GM21526 (cell line): ENCODE data around the gene RANBP1.
"Not testable (repeated sequence)": the region's sequence is repeated elsewhere in the genome, so short reads cannot be mapped to it uniquely, and the experiment has no call there.

Experiments
- ATAC-seq: cut with Tn5 transposase; IDR thresholded peaks from one replicate; pipeline ENCODE4 v1.9.1; 2021; ENCODE audit warnings: moderate library complexity; ENCODE audit not compliant: unreplicated experiment, low FRiP score

Gene RANBP1

DNA sequence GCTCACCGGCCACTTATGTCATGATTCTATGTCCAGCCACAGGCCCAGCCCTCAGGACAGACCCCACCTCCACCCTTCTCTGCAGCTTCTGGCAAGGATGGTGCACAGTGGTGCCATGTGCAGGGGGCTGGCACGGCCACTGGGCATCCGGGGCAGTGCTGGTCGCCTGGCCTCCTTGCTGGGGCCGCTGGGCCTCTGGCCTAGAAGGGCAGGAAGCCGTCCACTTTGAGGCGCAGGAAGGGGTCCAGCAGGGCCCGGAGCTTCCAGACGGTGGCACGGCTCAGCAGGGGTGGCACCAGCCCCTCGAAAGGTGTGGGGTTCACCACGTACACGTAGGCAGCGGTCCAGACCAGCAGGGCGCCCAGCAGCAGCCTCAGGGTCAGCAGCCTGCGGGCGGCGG is 32.5 kb downstream of the RANBP1 start:
- ATAC-seq, result no peak

DNA sequence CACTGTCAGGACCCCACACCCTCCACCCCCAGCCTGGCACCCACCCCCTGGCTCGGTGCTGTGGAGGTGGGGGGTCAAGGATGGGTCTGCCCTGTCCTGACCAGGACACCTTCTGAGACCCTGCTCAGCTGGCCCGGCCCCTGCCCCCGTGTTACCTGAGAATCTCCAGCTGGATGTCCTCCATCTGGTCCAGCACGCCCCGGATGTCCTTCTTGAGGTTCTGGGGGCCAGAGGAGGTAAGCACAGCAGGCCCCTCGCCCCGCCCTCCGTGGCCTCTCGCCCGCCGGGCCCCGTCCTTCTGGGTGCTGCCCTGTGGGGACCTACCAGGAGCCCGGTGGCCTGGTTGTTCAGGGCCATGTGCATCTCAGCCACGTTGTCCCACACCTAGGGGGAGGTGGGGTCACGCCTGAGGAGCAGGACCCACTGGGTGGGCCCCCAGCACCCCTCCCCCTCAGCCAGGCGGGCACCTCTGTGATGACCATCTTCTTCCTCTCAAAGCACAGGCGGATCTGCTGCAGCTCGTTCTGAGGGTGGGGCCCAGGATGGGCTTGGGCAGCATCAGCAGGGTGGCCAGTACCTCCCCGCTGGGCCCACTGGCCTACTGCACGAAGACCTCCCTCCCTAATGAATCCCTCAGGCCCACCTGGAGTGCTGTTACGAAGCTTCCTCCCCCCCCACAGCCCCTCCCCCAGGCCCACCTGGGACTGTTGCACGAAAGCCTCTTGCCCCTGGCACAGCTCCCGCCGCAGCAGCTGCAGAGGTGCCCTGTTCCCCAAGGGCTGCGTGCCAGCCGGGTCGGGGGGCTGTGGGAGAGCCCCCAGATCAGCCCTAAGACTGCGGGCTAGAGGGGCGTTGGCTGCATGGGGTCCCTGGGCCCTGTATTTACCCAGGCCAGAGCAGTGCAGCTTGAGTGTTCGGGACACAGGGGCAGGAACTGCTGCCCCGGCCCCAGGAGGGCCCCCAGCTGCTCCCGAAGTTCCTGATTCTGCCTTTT is 33.6 kb downstream of the RANBP1 start:
- ATAC-seq, result no peak

DNA sequence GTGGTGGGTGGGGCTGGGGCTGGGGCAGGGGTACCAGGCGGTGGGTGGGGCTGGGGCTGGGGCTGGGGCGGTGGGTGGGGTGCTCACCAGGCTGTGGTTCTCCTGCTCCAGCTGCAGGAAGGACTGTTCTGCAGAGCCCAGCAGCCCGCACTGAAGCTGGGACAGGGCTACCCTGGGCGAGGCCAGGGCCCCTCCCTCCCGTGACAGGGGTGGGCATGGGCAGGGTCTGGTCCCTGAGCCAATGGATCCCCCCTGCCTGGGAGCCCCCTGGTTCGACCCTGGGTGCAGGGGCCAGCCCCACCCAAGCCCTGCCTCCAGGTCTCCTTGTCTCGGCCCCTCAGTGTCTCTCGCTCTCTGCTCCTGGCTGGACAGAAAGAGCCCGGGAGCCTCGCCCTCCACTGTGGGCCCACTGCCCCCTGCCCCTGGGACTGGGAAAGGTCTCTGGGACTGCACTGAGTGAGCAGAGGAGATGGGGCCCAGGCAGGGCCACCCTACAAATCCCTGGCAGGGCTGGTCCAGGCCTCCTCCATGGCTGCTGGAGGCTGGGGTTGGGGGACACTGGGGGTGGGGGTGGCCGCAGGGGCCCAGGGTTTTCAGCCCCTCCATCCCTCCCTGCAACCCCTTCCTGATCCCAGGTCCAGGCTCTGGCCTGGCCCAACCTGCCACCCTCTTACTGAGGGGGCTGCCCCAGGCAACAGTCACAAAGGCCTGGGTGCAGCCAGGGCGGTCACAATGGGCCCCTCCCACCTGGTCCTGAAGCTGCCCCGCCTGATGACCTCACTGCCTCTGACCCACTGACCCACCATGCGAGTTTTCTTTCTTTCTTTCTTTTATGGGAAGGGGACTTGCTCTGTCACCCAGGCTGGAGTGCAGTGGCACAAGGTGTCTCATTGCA is 34.7 kb downstream of the RANBP1 start, which contains the start of gene CCDC188:
CCDC188 (minus strand) TSS at position 675 of the 895 bp plus-strand sequence; CDS start at position 606, 69 bp downstream.
- no peak for ATAC-seq

DNA sequence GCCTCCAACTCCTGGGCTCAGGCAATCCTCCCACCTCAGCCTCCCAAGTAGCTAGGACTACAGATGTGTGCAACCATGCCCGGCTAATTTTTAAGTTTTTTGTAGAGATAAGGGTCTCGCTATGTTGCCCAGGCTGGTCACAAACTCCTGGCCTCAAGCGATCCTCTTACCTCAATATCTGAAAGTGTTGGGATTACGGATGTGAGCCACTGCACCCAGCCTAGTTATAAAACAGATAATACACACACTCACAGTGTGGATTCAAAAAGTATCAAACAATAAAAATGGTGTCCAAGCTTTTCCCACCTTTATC is 35.3 kb downstream of the RANBP1 start:
- no peak for ATAC-seq

DNA sequence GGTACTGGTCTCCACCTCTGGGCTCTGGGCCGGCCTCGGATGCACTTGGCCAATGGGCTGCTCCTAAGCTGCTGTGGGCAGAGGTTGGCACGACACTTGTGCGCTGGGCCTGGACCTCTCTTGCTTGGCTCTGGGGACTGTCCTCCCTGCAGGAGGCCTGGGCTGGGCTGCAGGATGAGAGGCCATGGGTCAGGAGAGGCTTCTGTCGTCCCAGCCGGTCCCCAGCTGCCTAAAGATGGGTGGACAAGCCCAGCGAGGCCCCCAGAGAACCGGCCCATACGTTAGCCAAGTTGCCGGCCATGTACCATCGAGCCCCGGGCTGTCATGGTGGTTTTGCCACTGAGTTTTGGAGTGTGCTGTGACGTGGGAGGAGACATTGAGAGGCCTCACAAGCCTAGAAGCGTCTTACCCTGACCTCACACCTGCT is 36.6 kb downstream of the RANBP1 start:
- ATAC-seq, result no peak

DNA sequence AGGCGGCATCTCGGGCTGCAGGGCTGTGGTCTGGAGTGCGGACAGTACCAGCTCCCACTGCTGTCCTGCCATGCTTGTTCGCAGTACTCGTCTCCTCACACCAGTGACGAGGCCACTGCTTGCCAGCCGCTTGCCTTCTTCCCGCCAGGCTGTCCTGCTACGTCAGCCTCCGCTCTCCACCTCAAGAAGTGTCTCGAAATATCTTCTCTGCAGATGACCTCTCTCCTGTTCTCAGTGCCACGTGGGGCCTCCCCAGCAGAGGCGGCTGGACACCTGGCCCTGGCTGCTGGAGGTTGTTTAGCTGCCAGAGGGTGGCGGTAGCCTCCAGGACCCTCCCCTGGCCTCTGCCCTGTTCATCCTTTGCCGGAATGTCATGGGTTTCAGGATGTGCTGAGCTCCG is 38.0 kb downstream of the RANBP1 start:
- no peak for ATAC-seq

DNA sequence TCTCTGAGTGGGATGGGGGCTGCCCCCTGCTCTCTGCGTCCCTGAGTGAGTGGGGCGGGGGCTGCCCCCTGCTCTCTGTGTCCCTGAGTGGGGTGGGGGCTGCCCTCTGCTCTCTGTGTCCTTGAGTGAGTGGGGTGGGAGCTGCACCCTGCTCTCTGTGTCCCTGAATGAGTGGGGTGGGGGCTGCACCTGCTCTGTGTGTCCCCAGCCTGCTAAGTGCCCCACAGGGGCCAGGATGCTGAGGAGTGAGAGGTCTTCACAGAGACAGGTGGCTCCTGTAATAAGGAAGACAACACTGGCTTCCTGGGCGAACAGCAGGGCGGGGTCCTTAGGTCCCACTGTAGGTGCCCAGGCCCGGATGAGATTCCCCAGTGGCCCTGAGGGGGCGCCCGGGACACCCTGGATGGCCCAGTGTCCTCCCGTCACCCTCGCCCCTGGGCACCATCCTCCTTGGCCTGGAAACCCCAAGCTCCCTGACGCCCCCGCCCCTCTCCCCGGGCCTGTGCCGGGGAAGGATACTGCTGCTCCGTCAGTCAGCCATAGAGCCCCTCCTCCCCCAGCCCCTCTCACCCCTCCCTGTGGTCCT is 38.8 kb downstream of the RANBP1 start:
- no peak for ATAC-seq

DNA sequence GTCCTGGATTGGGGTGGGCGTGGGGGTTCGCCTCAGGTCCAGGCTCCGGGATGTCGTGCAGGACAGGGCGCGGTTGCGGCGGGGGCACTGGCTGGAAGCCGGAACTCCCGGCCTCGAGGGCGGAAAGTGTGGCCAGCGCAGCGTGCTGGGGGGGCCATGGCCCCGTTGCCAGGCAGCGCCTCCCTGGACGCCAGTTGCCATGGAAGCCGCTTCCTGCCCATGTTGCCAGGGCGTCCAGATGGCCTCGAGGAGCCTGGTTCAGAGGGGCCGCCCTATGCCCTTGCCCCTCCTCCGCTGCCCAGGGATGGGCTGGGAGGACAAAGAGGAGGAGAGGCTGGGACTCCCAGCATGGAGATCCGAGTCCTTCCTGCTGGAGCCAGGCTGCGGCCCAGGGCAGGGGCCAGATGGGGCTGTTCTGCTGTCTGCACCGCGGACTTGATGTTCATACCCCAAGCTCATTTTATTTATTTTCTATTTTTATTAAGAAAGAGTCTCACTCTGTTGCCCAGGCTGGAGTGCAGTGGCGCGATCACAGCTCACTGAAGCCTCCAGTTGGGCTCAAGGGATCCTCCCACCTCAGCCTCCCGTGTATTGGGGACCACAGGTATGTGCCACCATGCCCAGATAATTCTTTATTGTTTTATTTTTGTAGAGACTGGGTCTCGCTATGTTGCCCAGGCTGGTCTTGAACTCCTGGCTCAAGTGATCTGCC is 39.6 kb downstream of the RANBP1 start:
- no peak for ATAC-seq

DNA sequence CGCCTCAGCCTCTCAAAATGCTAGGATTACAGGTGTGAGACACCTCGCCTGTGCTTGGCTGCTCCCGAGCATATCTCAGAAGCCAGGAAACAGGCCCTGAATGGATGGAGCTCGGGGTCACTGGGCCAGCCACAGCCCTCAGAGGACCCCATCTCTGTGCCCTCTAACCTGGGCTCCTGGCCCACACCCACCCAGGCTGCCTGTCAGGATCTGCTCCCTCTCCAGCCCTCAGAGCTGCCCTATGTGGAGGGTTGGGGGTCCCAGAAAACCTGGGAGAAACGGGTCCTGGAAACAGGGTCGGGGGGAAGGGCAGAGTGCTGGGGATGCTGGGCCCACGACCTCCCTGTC is 40.1 kb downstream of the RANBP1 start:
- ATAC-seq, result no peak

DNA sequence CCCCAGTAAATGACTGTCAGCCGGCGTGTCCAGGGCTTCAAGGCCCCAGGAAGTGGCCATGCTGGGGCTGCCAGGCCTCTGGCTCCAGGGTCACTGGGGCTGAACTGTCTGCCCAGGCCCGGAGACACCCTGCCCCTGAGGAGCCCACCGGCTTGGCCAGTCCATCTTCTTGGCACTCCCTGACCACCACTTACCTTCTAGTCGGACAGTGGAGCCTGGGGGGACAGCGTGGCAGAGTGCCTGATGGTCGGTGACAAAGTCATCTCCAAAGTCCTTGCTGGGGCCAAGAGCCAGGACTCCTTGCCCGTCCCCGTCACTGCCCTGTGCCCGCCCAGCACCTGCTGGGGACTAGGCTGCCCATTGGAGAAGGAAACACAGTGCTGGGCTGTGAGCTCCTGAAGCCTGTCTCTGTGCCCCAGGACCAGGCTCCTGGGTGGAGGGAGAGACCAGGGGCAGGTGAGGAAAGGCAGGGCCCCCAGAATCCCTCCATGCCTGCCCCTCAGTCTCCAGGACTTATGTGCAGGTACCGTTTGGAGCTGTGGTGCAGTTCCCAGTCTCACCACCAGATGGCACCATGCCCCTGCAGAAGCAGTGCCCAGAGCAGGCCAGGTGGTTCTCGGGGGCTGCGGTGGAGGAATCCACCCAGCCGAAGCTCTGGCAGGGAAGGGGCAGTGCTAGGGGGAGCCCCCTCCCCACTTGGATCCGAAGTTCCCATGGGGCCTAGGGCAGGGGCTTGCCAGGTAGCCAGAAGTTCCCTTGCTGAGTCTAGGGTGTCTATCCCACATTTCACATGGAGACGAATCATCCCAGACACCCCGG is 40.9 kb downstream of the RANBP1 start:
- peak; percentile 55 for ATAC-seq

DNA sequence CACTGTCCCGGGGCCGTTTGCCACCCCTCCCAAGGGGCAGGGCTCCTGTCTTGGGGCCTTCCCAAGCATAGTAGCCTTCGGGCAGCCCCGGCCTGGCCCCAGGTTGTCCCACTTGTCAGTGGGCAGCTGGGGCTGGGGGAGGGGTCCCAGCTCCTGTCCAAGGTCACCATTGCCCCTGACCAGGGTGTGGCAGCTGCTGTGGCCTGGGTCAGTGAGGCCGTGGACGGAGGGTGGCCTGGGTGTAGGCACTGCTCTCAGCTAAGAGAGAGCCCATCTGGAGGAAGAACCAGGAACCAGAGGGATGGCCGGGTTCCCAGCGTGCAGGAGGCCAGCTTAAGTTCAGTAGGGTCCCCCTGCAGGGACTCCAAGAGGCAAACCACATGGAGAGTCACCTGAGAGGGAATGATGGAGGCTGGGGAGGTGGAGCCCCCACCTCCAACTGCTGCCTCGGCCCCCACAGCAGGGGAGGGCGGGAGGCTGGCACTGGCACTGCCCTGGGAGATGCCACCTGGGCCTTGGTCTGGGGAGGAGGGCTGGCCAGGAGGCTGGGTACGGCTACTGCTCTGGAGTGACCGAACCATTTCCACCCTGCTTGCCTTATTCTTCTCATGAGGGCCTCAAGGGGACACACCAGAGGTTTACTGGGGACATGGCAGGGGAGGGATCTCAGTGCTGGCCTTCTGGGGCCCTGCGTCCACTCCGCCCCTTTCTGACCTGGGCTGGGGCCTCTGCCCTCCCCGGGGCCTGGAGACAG is 41.7 kb downstream of the RANBP1 start:
- no peak for ATAC-seq

DNA sequence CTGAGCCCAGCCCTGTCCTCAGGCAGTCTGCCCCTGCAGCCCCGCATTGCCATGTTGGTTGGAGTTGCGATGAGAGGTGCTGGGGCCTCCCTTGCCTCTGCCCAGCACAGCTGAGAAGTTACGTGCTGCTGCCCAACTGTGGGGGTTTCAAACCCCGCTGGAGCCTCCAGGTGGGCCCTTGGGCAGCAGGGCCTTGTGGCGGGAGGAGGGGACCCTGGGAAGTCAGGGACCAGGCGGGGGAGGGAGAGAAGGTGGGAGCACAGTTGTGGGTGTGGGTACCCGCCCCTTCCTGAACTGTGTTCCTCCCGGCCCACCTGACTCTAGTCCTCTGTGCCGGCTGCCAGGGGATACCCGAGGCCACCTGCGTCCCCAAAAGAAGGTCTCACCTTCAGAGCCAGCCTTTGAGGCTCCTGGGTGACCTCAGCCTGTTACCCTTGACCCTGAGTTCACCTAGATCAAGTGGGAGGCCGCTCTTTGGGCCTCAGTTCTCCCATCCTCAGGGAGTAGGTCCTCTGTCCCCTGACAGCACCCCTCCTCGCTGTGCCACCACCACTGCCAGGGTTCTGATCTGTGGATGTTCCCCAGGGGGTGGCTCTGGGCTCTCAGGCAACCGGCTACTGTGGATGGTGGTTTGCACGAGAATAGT is 42.6 kb downstream of the RANBP1 start:
- no peak for ATAC-seq

DNA sequence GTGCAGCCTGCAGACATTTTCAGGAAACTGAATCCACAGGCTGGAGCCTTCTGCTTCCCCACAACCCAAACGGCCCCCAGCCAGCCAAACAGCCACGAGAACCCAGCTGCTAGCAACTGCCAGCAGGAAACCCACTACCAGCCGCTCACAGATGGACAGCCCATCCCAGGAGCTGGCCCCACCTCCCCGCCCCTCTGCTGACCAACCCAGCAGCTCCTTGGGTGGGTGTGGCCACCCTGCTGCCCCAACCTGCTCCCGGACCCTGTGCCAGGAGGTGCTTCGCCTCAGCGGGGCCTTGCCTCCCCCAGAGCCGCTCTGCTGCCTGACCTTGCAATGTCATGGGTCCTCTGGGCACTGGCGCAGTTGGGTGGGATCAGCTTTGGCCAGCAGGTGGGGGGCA is 43.2 kb downstream of the RANBP1 start:
- no peak for ATAC-seq

DNA sequence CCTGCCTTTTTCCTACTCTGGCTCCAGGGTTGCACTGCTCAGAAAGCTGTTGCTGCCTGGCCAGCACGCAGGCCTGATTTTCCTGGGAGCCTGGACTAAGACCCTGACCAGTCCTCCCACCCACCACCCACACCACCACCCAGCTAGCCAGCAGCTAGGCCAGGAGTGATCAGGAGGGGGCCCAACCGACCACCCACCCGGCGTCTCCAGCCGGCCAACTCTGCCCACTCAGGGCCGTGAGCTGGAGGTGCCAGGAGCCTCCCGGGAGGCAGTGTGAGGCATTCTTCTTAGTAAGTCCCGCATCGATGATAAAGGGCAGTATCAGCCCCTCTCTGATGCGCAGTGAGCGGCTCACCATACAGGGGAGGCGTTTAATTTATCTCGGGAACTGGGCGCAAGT is 43.6 kb downstream of the RANBP1 start:
- ATAC-seq, result not testable (repeated sequence)

DNA sequence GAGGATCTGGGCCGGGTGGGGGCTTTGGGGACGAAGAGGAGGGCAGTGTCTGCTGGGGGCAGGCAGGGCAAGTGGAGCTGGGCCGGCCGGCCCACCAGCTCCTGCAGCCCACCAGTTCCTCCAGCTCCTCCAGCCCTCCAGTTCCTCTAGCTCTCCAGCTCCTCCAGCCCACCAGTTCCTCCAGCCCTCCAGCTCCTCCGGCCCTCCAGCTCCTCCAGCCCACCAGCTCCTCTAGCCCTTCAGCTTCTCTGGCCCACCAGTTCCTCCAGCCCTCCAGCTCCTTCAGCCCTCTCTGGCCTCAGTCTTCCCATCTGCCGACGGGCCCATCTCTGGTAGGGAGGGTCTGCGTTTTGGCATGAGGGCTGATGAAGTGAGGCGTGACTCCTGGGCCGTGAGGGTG is 44.1 kb downstream of the RANBP1 start:
- ATAC-seq, result no peak

DNA sequence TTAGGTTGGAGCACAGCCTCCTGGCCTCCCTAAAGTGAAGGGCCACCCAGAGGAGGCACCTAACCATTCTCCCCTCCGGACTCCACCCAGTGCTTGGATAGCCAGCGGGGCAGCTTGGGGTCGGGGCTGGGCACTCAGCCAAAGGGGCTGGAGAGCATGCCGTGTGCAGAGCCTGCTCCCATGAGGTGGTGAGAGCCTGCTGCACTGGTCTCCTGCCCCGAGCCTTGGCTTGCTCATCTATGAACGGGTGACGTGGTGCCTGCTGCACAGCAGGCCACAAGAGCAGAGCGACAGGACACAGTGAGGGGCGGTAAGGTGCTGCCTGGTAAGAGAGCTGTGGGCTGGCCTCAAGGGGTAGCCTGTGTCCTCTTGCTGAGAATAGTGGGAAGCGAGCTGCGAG is 49.0 kb downstream of the RANBP1 start:
- no peak for ATAC-seq

DNA sequence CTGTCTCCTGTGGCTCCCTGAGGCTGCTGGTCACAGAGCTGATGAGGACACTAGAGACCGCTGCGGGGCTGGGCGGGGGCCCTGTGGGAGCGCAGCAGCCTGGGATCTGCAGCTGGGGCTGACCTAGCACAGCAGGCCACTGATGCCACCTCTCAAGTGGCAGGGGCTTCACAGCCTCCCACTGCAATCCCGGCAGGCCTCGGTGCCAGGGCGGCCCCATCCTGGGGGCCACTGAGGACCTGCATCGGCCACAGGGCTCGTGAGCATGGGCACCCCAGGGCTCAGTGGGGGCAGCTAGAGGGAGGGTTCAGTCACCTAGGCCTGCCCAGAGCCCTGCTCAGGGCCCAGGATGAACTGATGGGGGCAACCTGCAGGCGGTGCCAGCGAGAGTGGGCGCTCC is 49.5 kb downstream of the RANBP1 start:
- no peak for ATAC-seq

DNA sequence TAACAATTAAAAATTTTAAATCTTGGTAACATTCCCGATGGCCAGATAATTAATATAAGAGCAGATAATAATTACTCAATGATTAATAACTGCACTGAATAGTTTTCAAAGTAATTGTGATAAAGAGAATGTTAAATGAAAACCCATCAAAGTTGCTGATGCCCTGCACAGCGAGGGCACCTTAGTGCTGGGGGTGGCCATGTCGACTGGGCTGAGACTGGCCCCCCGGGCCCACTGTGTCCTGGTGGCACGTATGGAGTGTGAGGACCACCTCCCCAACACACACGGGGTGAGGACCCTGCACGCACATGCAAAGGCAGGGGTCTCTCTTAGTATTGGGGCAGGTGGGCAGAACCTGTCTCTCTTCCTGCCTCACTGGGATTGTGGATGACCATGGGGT is 50.0 kb downstream of the RANBP1 start:
- ATAC-seq, result no peak
